Measurements from ENCODE around the gene GPR137.
"Not testable (repeated sequence)": the region's sequence is repeated elsewhere in the genome, so short reads cannot be mapped to it uniquely, and the experiment has no call there.

GPR137 gene

GRCh38 chr11:64304316-64305072 is 18.8 kb downstream of the GPR137 start:
- peak in 12 of 14 donors; percentile 63 to 89 (median 79) for DNase-seq

- DNase-seq = peak; percentile 89 to 100 (median 98)
Measured at GRCh38 chr11:64305075-64305690, 19.5 kb downstream of the GPR137 start, which contains the start of gene ESRRA. Gene ESRRA, plus strand, starts transcription at chr11:64305524. Its CDS starts 1,656 bp downstream, at chr11:64307180.

GRCh38 chr11:64305691-64306562 is 20.3 kb downstream of the GPR137 start:
- DNase-seq = peak in 11 of 14 donors; percentile 42 to 77 (median 64)

- DNase-seq = no peak
Measured at GRCh38 chr11:64306563-64306875, 20.9 kb downstream of the GPR137 start.

- DNase-seq = peak in 5 of 14 donors; percentile 18 to 61 (median 40)
Measured at GRCh38 chr11:64306876-64307622, 21.4 kb downstream of the GPR137 start.

- DNase-seq = not testable (repeated sequence)
Measured at GRCh38 chr11:64307795-64308194, 22.1 kb downstream of the GPR137 start.

- no peak for DNase-seq
Measured at GRCh38 chr11:64312947-64313346, 27.3 kb downstream of the GPR137 start.

GRCh38 chr11:64313491-64314145 is 28.0 kb downstream of the GPR137 start:
- peak in 4 of 14 donors; percentile 22 to 73 (median 37) for DNase-seq

GRCh38 chr11:64314146-64314804 is 28.6 kb downstream of the GPR137 start:
- DNase-seq = no peak

GRCh38 chr11:64314805-64315561 is 29.3 kb downstream of the GPR137 start:
- DNase-seq = no peak

- not testable (repeated sequence) for DNase-seq
Measured at GRCh38 chr11:64315667-64316526, 30.2 kb downstream of the GPR137 start.

GRCh38 chr11:64316672-64317324 is 31.1 kb downstream of the GPR137 start:
- DNase-seq = peak in 1 of 14 donors; percentile 58

- peak; percentile 69 to 98 (median 94) for DNase-seq
Measured at GRCh38 chr11:64317325-64317960, 31.8 kb downstream of the GPR137 start, which contains the start of gene TRMT112. Gene TRMT112, minus strand, starts transcription at chr11:64317559. Its CDS starts 33 bp downstream, at chr11:64317526.

- peak; percentile 68 to 97 (median 94) for DNase-seq
Measured at GRCh38 chr11:64317961-64318765, 32.5 kb downstream of the GPR137 start, which contains the start of gene PRDX5. Gene PRDX5, plus strand, starts transcription at chr11:64318121. Its CDS starts 95 bp downstream, at chr11:64318216.

- DNase-seq = no peak
Measured at GRCh38 chr11:64318766-64319761, 33.4 kb downstream of the GPR137 start.

- no peak for DNase-seq
Measured at GRCh38 chr11:64320556-64320955, 34.9 kb downstream of the GPR137 start.
